Bronchial epithelial cell (primary cell): ENCODE results near the gene RFPL2. TPM values are rescaled to one million over a fixed set of nuclear protein-coding genes. Genes with fewer than 3 reads are reported as not detected.
A peak's percentile ranks its signal among the peaks of the same experiment; 100 is the strongest.
"Not testable (repeated sequence)": the region's sequence is repeated elsewhere in the genome, so short reads cannot be mapped to it uniquely, and the experiment has no call there.

Experiments
- DNase-seq: peaks from one replicate; pipeline ENCODE4 v3.0.0-alpha.2; 2010; ENCODE audit warnings: low read depth
- FAIRE-seq: peaks from 2 replicates; lab custom pipeline; 2011; peaks lifted over from hg19 to GRCh38; lab: Jason Lieb, UNC
- H3K27me3 ChIP-seq: 2 replicates; pipeline ENCODE4 v1.5.1; 2011; ENCODE audit warnings: low read length; ENCODE audit not compliant: control insufficient read depth, insufficient read depth
- H3K36me3 ChIP-seq: 2 replicates; pipeline ENCODE4 v1.5.1; 2011; ENCODE audit warnings: low read length; ENCODE audit not compliant: control insufficient read depth, insufficient read depth
- H3K4me3 ChIP-seq: 2 replicates; pipeline ENCODE4 v1.5.1; 2011; ENCODE audit warnings: mild to moderate bottlenecking, low read depth, low read length, control low read depth
- total RNA-seq: library from RNA; depleted of rRNA; stranded (reverse); fragments of >200 nt; gene quantifications from 2 replicates; pipeline ENCODE4 v1.2.1, GENCODE V29; 2014
- TF ChIP-seq, protein P1 (sequence below): IDR thresholded peaks from 2 replicates; pipeline ENCODE4 v1.5.1; 2011; ENCODE audit warnings: mild to moderate bottlenecking, moderate library complexity, low read length, control low read depth, inconsistent platforms; ENCODE audit not compliant: insufficient read depth, severe bottlenecking

Gene RFPL2
- total RNA-seq, 1 donor from 2014 or later, result not detected

DNA sequence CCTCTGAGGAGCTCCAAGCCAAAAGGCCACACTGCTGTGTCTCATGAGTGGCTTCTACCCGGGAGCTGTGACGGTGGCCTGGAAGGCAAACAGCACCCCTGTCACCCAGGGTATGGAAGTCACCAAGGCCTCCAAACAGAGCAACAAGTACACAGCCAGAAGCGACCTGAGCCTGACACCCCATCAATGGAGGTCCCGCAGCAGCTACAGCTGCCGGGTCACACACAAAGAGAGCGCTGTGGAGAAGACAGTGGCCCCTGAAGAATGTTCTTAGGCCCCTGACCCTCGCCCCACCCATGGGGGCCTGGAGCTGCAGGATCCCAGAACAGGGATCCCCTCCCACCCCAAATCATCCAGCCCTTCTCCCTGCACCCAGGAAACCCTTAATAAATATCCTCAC, 4.9 kb downstream of the RFPL2 start:
- H3K27me3 ChIP-seq, result peaks cover 5% of the 10 kb centered on the region
- peak; percentile 92 for FAIRE-seq
- DNase-seq, result no peak

GRCh38 chr22:32199341-32199740, 5.5 kb downstream of the RFPL2 start:
- DNase-seq, result no peak
- H3K27me3 ChIP-seq, result peaks cover 5% of the 10 kb centered on the region
- TF ChIP-seq, protein P1, sequence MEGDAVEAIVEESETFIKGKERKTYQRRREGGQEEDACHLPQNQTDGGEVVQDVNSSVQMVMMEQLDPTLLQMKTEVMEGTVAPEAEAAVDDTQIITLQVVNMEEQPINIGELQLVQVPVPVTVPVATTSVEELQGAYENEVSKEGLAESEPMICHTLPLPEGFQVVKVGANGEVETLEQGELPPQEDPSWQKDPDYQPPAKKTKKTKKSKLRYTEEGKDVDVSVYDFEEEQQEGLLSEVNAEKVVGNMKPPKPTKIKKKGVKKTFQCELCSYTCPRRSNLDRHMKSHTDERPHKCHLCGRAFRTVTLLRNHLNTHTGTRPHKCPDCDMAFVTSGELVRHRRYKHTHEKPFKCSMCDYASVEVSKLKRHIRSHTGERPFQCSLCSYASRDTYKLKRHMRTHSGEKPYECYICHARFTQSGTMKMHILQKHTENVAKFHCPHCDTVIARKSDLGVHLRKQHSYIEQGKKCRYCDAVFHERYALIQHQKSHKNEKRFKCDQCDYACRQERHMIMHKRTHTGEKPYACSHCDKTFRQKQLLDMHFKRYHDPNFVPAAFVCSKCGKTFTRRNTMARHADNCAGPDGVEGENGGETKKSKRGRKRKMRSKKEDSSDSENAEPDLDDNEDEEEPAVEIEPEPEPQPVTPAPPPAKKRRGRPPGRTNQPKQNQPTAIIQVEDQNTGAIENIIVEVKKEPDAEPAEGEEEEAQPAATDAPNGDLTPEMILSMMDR, result no peak
- FAIRE-seq, result no peak
- H3K36me3 ChIP-seq, result no peaks in the 10 kb centered on the region
- no peak overlapping the region for H3K4me3 ChIP-seq

More for the DNA sequence above, 4.9 kb downstream of the RFPL2 start:
- H3K4me3 ChIP-seq, result no peak overlapping the region
- H3K36me3 ChIP-seq, result no peaks in the 10 kb centered on the region
- TF ChIP-seq, protein P1, result no peak

DNA sequence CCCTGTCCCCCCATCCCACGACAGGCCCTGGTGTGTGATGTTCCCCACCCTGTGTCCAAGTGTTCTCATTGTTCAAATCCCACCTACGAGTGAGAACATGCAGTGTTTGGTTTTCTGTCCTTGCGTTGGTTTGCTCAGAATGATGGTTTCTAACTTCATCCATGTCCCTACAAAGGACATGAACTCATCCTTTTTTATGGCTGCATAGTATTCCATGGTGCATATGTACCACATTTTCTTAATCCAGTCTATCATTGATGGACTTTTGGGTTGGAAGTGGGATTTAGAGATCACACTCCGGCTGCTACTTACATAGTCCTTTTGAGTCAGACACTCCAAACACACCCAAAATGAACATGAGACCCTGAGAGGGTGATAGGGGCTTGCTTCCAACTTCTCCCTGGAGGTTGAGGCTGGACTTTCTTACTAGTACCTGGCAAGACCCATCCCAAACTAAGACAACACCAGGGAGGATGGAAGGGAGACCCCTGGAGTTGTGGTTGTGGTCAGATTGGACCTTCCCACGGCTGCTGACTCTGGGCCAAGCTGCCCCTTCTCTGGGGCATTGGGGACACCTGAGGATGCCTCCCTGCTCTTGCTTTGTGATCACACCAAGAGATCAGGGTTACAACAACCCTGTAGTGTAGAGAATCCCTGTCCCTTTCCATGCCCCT, 7.2 kb downstream of the RFPL2 start:
- H3K36me3 ChIP-seq, DNase-seq, H3K4me3 ChIP-seq, H3K27me3 ChIP-seq: not testable (repeated sequence)
- peak; percentile 86 for FAIRE-seq

- H3K36me3 ChIP-seq, DNase-seq, H3K27me3 ChIP-seq, H3K4me3 ChIP-seq, FAIRE-seq: not testable (repeated sequence)
These were observed 9.0 kb downstream of the RFPL2 start for GRCh38 chr22:32195900-32196299.

- not testable (repeated sequence) for H3K27me3 ChIP-seq, H3K36me3 ChIP-seq, DNase-seq, H3K4me3 ChIP-seq, FAIRE-seq
These were observed 11.5 kb downstream of the RFPL2 start for GRCh38 chr22:32193346-32193745.

- not testable (repeated sequence) for H3K27me3 ChIP-seq, H3K36me3 ChIP-seq, H3K4me3 ChIP-seq, DNase-seq, FAIRE-seq
These were observed 13.9 kb downstream of the RFPL2 start for GRCh38 chr22:32191021-32191420.

DNA sequence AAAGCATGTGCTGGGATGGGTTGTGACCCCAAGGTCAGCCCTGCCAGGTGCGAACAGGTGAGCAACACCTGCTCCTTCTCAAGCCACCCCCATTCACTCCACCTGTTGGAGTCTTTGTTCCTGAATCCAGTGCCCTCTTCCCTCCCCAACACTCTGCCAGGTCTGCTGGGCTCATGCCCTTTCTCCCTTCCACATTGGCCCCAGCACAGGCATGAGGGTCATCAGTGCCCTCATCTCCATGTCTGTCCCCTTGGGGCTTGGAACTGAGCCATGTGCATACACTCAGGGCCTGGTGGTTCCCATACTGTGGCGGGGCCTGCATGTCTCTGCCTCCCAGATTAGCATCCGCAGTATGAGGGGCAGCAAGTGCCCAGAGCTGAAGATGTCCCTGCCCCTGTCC, 19.1 kb downstream of the RFPL2 start:
- no peak for FAIRE-seq

More for the DNA sequence above, 19.1 kb downstream of the RFPL2 start:
- TF ChIP-seq, protein P1, result no peak
- Histone ChIP-seq H3K4me3 (no peak overlapping the region), H3K27me3 (no peaks in the 10 kb centered on the region), H3K36me3 (no peaks in the 10 kb centered on the region)
- DNase-seq, result no peak
